ENCODE results near the gene ABCD2.

The ABCD2 gene

DNA sequence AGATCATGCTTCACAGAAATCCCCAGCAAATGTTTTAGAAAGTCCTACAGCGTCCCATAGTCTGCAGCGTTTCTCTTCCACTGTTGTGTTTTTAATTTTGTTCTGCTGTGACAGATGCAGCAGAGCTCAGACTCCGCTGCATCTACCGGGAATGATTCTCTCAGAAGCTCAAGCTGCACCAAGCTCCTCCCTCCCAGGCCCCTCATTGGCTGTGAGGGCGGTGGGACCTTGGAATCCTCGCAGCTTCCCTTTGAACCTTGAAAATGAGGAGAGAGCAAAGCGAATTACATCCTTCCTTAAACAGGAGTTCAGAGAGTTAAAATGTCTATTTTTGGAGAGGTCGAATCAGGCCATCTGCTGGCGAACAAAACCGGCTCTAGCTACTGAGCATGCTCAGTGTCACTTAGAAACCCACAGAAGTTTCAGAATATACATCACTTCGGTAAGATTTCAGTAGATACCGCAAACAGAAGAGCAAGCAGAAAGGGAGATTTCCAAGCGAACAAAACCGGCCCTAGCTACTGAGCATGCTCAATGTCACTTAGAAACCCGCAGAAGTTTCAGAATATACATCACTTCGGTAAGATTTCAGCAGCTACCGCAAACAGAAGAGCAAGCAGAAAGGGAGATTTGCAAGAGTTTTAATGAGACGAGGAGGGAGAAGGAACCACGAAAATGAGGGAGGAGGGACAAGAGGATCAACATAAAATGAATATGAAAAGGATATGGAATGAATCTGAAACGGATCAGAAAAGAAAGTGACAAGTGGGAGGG, at the start of gene ABCD2:
Gene ABCD2, minus strand, starts transcription at position 144 of the 774 bp plus-strand sequence. CDS start 188 bp downstream, outside the sequence.
- CTCF ChIA-PET: interaction anchor here (0.9 kb wide), 1 partner anchor 487 kb away, joined by 3 read pairs; the partner anchor contains the start of gene SLC2A13

GRCh38 chr12:39660101-39660500, 40.5 kb upstream of the ABCD2 start:
- no peak for DNase-seq (ENCODE audit: low read depth, low spot score)
- no peak for TF ChIP-seq CTCF (IDR thresholded peaks at IDR 0.05; ENCODE audit: insufficient read depth, low read length, missing control alignments)
- H3K4me3 ChIP-seq (ENCODE audit: low read depth, low read length): no peak overlapping the region
- POLR2A ChIA-PET: no interaction called here
- CTCF ChIA-PET: no interaction called here

More for the DNA sequence above, at the start of gene ABCD2:
- H3K4me3 ChIP-seq (ENCODE audit: low read depth, low read length): peak within 1 kb of the TSS; percentile 59
- POLR2A ChIA-PET: interaction anchor here (0.7 kb wide), 1 partner anchor 9 kb away, joined by 3 read pairs; no protein-coding TSS in a partner anchor
- no peak for TF ChIP-seq CTCF (IDR thresholded peaks at IDR 0.05; ENCODE audit: insufficient read depth, low read length, missing control alignments)
- peak; percentile 16 for DNase-seq (ENCODE audit: low read depth, low spot score)

GRCh38 chr12:39647383-39647782, 27.8 kb upstream of the ABCD2 start:
- H3K4me3 ChIP-seq (ENCODE audit: low read depth, low read length): no peak overlapping the region
- DNase-seq (ENCODE audit: low read depth, low spot score): no peak
- ChIA-PET POLR2A (no interaction called here), CTCF (no interaction called here)
- TF ChIP-seq CTCF (IDR thresholded peaks at IDR 0.05; ENCODE audit: insufficient read depth, low read length, missing control alignments): no peak

GRCh38 chr12:39646963-39647362, 27.4 kb upstream of the ABCD2 start:
- CTCF ChIA-PET: no interaction called here

GRCh38 chr12:39643052-39643451, 23.4 kb upstream of the ABCD2 start:
- ChIA-PET POLR2A (no interaction called here), CTCF (no interaction called here)
- TF ChIP-seq CTCF (IDR thresholded peaks at IDR 0.05; ENCODE audit: insufficient read depth, low read length, missing control alignments): no peak

More at GRCh38 chr12:39646963-39647362, 27.4 kb upstream of the ABCD2 start:
- DNase-seq (ENCODE audit: low read depth, low spot score): no peak
- POLR2A ChIA-PET: no interaction called here
- H3K4me3 ChIP-seq (ENCODE audit: low read depth, low read length): no peak overlapping the region
- TF ChIP-seq CTCF (IDR thresholded peaks at IDR 0.05; ENCODE audit: insufficient read depth, low read length, missing control alignments): no peak

GRCh38 chr12:39638840-39639239, 19.2 kb upstream of the ABCD2 start:
- ChIA-PET POLR2A (no interaction called here), CTCF (no interaction called here)
- TF ChIP-seq CTCF (IDR thresholded peaks at IDR 0.05; ENCODE audit: insufficient read depth, low read length, missing control alignments): no peak
- no peak for DNase-seq (ENCODE audit: low read depth, low spot score)
- H3K4me3 ChIP-seq (ENCODE audit: low read depth, low read length): no peak overlapping the region

More at GRCh38 chr12:39643052-39643451, 23.4 kb upstream of the ABCD2 start:
- no peak overlapping the region for H3K4me3 ChIP-seq (ENCODE audit: low read depth, low read length)
- no peak for DNase-seq (ENCODE audit: low read depth, low spot score)

Measured in AG04449 (cell line).